ENCODE data around the gene LINGO1. TPM values are rescaled to one million over a fixed set of nuclear protein-coding genes. Genes with fewer than 3 reads are reported as not detected.
A peak's percentile ranks its signal among the peaks of the same experiment; 100 is the strongest.

The LINGO1 gene
- total RNA-seq, 6 experiments from 2014 or later: 0.09 to 0.11 TPM; not detected in 4

GRCh38 chr15:77597804-77598453 is 34.8 kb downstream of the LINGO1 start:
- peak overlapping the region; percentile 63; the same call in 1 of the 2 replicates for H3K27ac Mint-ChIP-seq
- H3K9me3 Mint-ChIP-seq: no peaks in the 10 kb centered on the region
- peaks cover 33% of the 10 kb centered on the region for H3K4me1 Mint-ChIP-seq (ENCODE audit: low read depth)
- no peaks in the 10 kb centered on the region for H3K36me3 Mint-ChIP-seq (ENCODE audit: low read depth)
- no peak for DNase-seq
- peaks cover 10% of the 10 kb centered on the region for H3K27me3 Mint-ChIP-seq (ENCODE audit: insufficient read depth)
- no peak for TF ChIP-seq CTCF (IDR thresholded peaks at IDR 0.05)
- H3K4me3 Mint-ChIP-seq: no peak overlapping the region

GRCh38 chr15:77596821-77597803 is 35.6 kb downstream of the LINGO1 start:
- H3K4me1 Mint-ChIP-seq (ENCODE audit: low read depth): peaks cover 25% of the 10 kb centered on the region
- peak overlapping the region; percentile 63; the same call in 1 of the 2 replicates for H3K27ac Mint-ChIP-seq

DNA sequence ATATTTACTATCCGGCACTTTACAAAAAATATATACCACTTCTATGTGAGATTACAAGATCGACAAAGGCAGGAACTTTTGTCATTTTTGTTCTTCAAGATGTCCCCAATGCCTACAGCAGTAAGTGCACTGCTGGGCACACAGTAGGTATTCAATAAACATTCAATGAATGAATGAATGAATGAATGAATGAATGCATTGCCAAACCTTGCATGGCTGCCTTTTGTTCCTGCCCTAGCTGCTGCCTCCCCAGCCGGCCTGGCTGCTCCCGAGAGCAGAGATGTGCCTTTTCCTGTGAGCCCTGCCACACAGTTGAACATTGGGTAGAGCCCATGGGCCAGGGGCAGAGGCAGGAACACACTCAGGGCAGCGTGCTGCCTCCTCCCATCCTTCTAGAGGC is 37.5 kb downstream of the LINGO1 start:
- no peak for DNase-seq
- Mint-ChIP-seq H3K9me3 (no peaks in the 10 kb centered on the region), H3K4me3 (no peak overlapping the region), H3K4me1 (ENCODE audit: low read depth) (peaks cover 23% of the 10 kb centered on the region; the same call in 1 of the 2 replicates), H3K27me3 (ENCODE audit: insufficient read depth) (peaks cover 6% of the 10 kb centered on the region), H3K27ac (no peak overlapping the region; the same call in 1 of the 2 replicates), H3K36me3 (ENCODE audit: low read depth) (no peaks in the 10 kb centered on the region)
- no peak for TF ChIP-seq CTCF (IDR thresholded peaks at IDR 0.05)

More at GRCh38 chr15:77596821-77597803, 35.6 kb downstream of the LINGO1 start:
- Mint-ChIP-seq H3K36me3 (ENCODE audit: low read depth) (no peaks in the 10 kb centered on the region), H3K27me3 (ENCODE audit: insufficient read depth) (peaks cover 9% of the 10 kb centered on the region), H3K4me3 (no peak overlapping the region), H3K9me3 (no peaks in the 10 kb centered on the region)
- DNase-seq: no peak
- TF ChIP-seq CTCF (IDR thresholded peaks at IDR 0.05): no peak

DNA sequence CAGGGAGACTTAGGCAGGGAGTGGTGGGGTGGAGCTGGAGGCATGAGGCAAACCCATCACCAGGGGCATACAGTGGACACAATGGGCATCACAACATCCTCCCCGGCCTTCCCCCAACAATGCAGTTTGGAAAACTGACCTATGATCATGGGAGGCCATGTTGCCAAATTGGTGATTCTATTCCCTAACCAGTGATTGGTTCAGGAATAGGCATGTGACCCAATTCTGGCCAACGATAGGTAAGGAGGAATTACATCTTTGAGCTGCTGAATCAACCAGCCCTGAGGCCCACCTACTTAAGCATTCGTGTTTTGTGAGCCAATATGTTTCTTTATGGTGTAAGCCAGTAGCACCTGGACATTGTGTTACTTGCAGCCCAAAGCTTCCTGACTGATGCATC is 40.0 kb downstream of the LINGO1 start:
- H3K4me3 Mint-ChIP-seq: no peak overlapping the region
- H3K9me3 Mint-ChIP-seq: no peaks in the 10 kb centered on the region
- no peak overlapping the region for H3K27ac Mint-ChIP-seq
- no peaks in the 10 kb centered on the region for H3K36me3 Mint-ChIP-seq (ENCODE audit: low read depth)
- H3K4me1 Mint-ChIP-seq (ENCODE audit: low read depth): peaks cover 14% of the 10 kb centered on the region; the same call in 1 of the 2 replicates
- no peak for TF ChIP-seq CTCF (IDR thresholded peaks at IDR 0.05)
- peaks cover 28% of the 10 kb centered on the region for H3K27me3 Mint-ChIP-seq (ENCODE audit: insufficient read depth)
- no peak for DNase-seq

DNA sequence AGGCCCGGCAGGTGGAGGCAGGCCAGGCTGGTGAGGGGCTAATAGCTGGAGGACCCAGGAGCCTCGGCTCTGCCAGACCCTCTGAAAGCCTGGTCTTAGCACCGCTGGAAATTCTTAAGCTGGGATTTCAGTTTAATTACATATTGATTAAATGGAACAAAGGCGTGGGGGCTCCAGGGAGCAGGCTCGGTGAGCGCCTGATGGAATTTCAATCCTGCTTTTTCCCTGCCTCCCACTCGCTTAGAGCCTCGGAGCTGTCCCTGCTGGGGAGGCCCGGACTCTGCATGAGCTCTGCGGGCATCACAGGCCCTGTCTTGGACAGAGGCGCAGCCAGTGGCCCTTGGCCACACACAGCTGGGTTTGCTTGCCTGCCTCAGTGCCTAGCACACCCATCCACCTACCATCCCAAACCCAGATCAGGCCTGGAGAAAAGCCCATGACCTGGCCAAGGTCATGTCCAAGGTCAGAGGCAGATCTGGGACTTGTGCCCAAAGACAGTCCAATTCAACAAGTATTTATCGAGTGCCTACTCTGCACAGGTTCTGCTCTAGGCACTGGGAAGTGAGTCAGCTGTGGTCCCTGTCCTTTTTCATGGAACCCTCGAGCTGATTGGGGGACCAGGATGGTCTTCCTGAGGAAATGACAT is 40.6 kb downstream of the LINGO1 start:
- no peak for DNase-seq
- Mint-ChIP-seq H3K27me3 (ENCODE audit: insufficient read depth) (peaks cover 30% of the 10 kb centered on the region), H3K4me3 (no peak overlapping the region), H3K9me3 (no peaks in the 10 kb centered on the region), H3K4me1 (ENCODE audit: low read depth) (peaks cover 10% of the 10 kb centered on the region; the same call in 1 of the 2 replicates), H3K27ac (no peak overlapping the region), H3K36me3 (ENCODE audit: low read depth) (no peaks in the 10 kb centered on the region)
- TF ChIP-seq CTCF (IDR thresholded peaks at IDR 0.05): no peak
